Sigmoid colon (tissue), 7 donors: ENCODE results near the gene FRYL. TPM values are rescaled to one million over a fixed set of nuclear protein-coding genes. Genes with fewer than 3 reads are reported as not detected.

ENCODE experiments used
- DNase-seq: peaks from one replicate; pipeline ENCODE4 v3.0.0-alpha.2; 2019
- H3K27ac ChIP-seq, 4 donors: fragments of 200-600 bp; sonication (generic); one replicate each; pipeline ENCODE4 v1.5.1; 2016 to 2019; ENCODE audit warnings: mild to moderate bottlenecking in 1 of 4
- H3K27me3 ChIP-seq, 3 donors: fragments of 200-600 bp; sonication (generic); one replicate each; pipeline ENCODE4 v1.5.1; 2019; ENCODE audit warnings: mild to moderate bottlenecking in 1 of 3
- H3K36me3 ChIP-seq, 4 donors: fragments of 200-600 bp; sonication (generic); one replicate each; pipeline ENCODE4 v1.5.1; 2016 to 2019
- H3K4me1 ChIP-seq, 4 donors: fragments of 200-600 bp; sonication (generic); one replicate each; pipeline ENCODE4 v1.5.1; 2017 to 2019
- H3K4me3 ChIP-seq, 4 donors: fragments of 200-600 bp; sonication (generic); one replicate each; pipeline ENCODE4 v1.5.1; 2017 to 2019; ENCODE audit warnings: mild to moderate bottlenecking in 2 of 4, moderate library complexity in 1 of 4
- H3K9me3 ChIP-seq, 4 donors: fragments of 200-600 bp in 3 of 4; sonication (generic) in 3 of 4; one replicate each; pipeline versions ENCODE4 v1.5.1 to v1.6.1; 2013 to 2019
- CTCF ChIP-seq, 4 experiments: fragments of 450-650 bp in 3 of 4; fragments of 200-600 bp in 1 of 4; IDR thresholded peaks; one replicate each; pipeline ENCODE4 v1.5.1; 2016 to 2019; ENCODE audit warnings: antibody characterized with exemption in 4 of 4, mild to moderate bottlenecking in 3 of 4, moderate library complexity in 2 of 4
- EP300 ChIP-seq, 4 donors: sonication (generic); formaldehyde crosslinking; IDR thresholded peaks; one replicate each; pipeline ENCODE4 v1.6.1; 2017; ENCODE audit warnings: antibody characterized with exemption in 4 of 4
- POLR2A ChIP-seq, 2 donors: fragments of 450-650 bp; IDR thresholded peaks; one replicate each; pipeline ENCODE4 v1.6.1; 2016; ENCODE audit warnings: antibody characterized with exemption in 2 of 2, mild to moderate bottlenecking in 2 of 2, moderate library complexity in 2 of 2
- POLR2AphosphoS5 ChIP-seq, 4 donors: sonication (generic); formaldehyde crosslinking; IDR thresholded peaks; one replicate each; pipeline ENCODE4 v1.6.1; 2017; ENCODE audit warnings: antibody characterized with exemption in 4 of 4
- WGBS, 2 donors: extraction: QIAGEN DNeasy Blood & Tissue Kit; methylation state at CpG; one replicate each; pipeline ENCODE4 v1.1.7; 2013; 5-methylcytosine and 5-hydroxymethylcytosine counted together
- intact Hi-C: fragments of 100-400 bp; cut with DNase I; formaldehyde crosslinking; loops from one replicate; pipeline ENCODE4 v1.15.1; 2023
- polyA plus RNA-seq, 3 donors: library from polyadenylated mRNA; stranded (reverse); fragments of 200-250 nt; gene quantifications; one replicate each; pipeline ENCODE4 v1.2.3, GENCODE V29; 2013
- total RNA-seq, 4 donors: library from RNA; depleted of rRNA; stranded (reverse); fragments of >200 nt; gene quantifications; one replicate each; pipeline ENCODE4 v1.1.0, GENCODE V29; 2016
- donor health status: healthy with polysubstance abuse.
- donor health status: Bipolar disorder and iron deficiency.
- donor health status: healthy.

Gene FRYL
- total and polyA plus RNA-seq, 7 donors: 41.4 to 72.4 (median 55.0) TPM

GRCh38 chr4:48566034-48566384 is 214.1 kb downstream of the FRYL start:
- H3K4me1 ChIP-seq: no peaks in the 10 kb centered on the region
- H3K9me3 ChIP-seq: no peaks in the 10 kb centered on the region
- no peak overlapping the region for H3K27ac ChIP-seq
- H3K27me3 ChIP-seq: no peaks in the 10 kb centered on the region
- intact Hi-C loops: no loop called here
- WGBS, 2 donors: 79 to 88% methylated on average over 3 of the region's 3 CpGs
- no peak for DNase-seq
- no peak for TF ChIP-seq EP300 (IDR thresholded peaks at IDR 0.05)
- no peak for TF ChIP-seq POLR2A (IDR thresholded peaks at IDR 0.05)
- no peak for TF ChIP-seq CTCF (IDR thresholded peaks at IDR 0.05)
- H3K4me3 ChIP-seq: no peak overlapping the region
- peaks cover 0 to 99% (median 13%) of the 10 kb centered on the region in 4 donors for H3K36me3 ChIP-seq

GRCh38 chr4:48565362-48566033 is 214.6 kb downstream of the FRYL start:
- H3K27ac ChIP-seq: no peak overlapping the region
- H3K4me3 ChIP-seq: no peak overlapping the region
- peaks cover 0 to 100% (median 15%) of the 10 kb centered on the region in 4 donors for H3K36me3 ChIP-seq
- no peaks in the 10 kb centered on the region for H3K4me1 ChIP-seq
- TF ChIP-seq CTCF (IDR thresholded peaks at IDR 0.05): no peak
- no peak for TF ChIP-seq EP300 (IDR thresholded peaks at IDR 0.05)
- TF ChIP-seq POLR2AphosphoS5 (IDR thresholded peaks at IDR 0.05): no peak
- no peak for TF ChIP-seq POLR2A (IDR thresholded peaks at IDR 0.05)
- WGBS, 2 donors: 88 to 91% methylated on average over 5 of the region's 5 CpGs
- no peak for DNase-seq
- H3K9me3 ChIP-seq: no peaks in the 10 kb centered on the region
- intact Hi-C loops: no loop called here
- no peaks in the 10 kb centered on the region for H3K27me3 ChIP-seq

- no peak for TF ChIP-seq POLR2AphosphoS5 (IDR thresholded peaks at IDR 0.05)
- no peak overlapping the region for H3K4me3 ChIP-seq
- 85 to 97% methylated on average over 3 of the region's 3 CpGs for WGBS, 2 donors
- no peak for DNase-seq
- intact Hi-C loops: no loop called here
- peaks cover 0 to 97% (median 14%) of the 10 kb centered on the region in 4 donors for H3K36me3 ChIP-seq
- H3K9me3 ChIP-seq: no peaks in the 10 kb centered on the region
- H3K4me1 ChIP-seq: no peaks in the 10 kb centered on the region
- H3K27me3 ChIP-seq: no peaks in the 10 kb centered on the region
- H3K27ac ChIP-seq: no peak overlapping the region
Observed at GRCh38 chr4:48564151-48564550, 215.9 kb downstream of the FRYL start.

- H3K27me3 ChIP-seq: no peaks in the 10 kb centered on the region
- no peak overlapping the region for H3K27ac ChIP-seq
- no peak overlapping the region for H3K4me3 ChIP-seq
- 88 to 93% methylated on average over 3 of the region's 3 CpGs for WGBS, 2 donors
- no peak for TF ChIP-seq EP300 (IDR thresholded peaks at IDR 0.05)
- no peak for TF ChIP-seq CTCF (IDR thresholded peaks at IDR 0.05)
- no peak for TF ChIP-seq POLR2A (IDR thresholded peaks at IDR 0.05)
- no peak for TF ChIP-seq POLR2AphosphoS5 (IDR thresholded peaks at IDR 0.05)
- no peaks in the 10 kb centered on the region for H3K9me3 ChIP-seq
- H3K36me3 ChIP-seq: peaks cover 7 to 95% (median 26%) of the 10 kb centered on the region in 4 donors
- DNase-seq: no peak
- no peaks in the 10 kb centered on the region for H3K4me1 ChIP-seq
- intact Hi-C loops: no loop called here
Observed at GRCh38 chr4:48558819-48559218, 221.3 kb downstream of the FRYL start.

GRCh38 chr4:48558026-48558425 is 222.1 kb downstream of the FRYL start:
- no peak overlapping the region for H3K27ac ChIP-seq
- 94 to 96% methylated on average over 1 of the region's 1 CpG for WGBS, 2 donors
- H3K36me3 ChIP-seq: peaks cover 7 to 95% (median 26%) of the 10 kb centered on the region in 4 donors
- no peak for DNase-seq
- H3K9me3 ChIP-seq: no peaks in the 10 kb centered on the region
- intact Hi-C loops: no loop called here
- H3K27me3 ChIP-seq: no peaks in the 10 kb centered on the region
- no peak overlapping the region for H3K4me3 ChIP-seq
- no peaks in the 10 kb centered on the region for H3K4me1 ChIP-seq
- no peak for TF ChIP-seq CTCF (IDR thresholded peaks at IDR 0.05)
- no peak for TF ChIP-seq POLR2A (IDR thresholded peaks at IDR 0.05)
